ENCODE measurements around the gene RCAN3.

The RCAN3 gene

DNA sequence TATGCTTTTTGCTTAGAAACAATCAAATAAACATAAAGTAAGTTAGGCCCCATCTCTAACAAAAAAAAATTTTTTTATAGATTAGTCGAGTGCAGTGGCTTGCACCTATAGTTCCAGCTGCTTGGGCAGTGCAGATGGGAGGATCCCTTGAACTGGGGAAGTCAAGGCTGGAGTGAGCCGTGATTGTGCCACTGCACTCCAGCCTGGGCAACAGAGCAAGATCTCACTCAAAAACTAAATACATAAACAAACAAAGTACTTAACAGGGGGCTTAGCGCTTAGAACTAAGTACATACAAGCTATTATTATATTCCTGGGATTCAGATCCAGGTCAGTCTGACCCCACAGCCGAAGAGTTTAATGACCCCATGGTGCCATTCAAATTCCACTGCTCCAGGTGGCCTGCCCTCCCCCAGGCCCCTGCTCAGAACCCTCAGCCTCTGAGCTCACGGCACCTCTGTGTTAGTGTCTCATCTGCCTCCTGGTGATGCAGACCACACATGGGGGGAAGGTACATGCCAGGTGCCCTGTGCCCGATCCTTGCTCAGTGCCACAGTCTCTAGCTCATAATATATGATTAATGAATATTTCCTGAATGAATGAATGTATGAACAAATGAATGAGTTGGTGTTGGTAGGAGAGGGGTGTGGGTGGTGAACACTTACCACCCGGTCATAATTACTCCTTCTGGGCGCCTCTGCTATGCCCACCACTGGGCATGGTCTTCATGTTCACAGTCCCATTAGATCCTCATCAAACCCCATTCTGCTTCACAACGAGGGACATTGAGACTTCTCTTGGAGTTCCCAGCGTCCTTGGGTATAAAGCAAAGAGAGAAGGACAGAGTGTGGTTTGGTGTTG, 67.9 kb downstream of the RCAN3 start:
- H3K4me3 ChIP-seq (ENCODE audit: control insufficient read depth, low read depth, low read length), result no peak overlapping the region
- TF ChIP-seq CTCF (conservative IDR thresholded peaks at IDR 0.05; ENCODE audit: control insufficient read depth, insufficient read depth, low read depth, low read length), result no peak
- no peak for DNase-seq (ENCODE audit: low read depth)

GRCh38 chr1:24572301-24572700, 69.7 kb downstream of the RCAN3 start:
- no peak for DNase-seq (ENCODE audit: low read depth)
- TF ChIP-seq CTCF (conservative IDR thresholded peaks at IDR 0.05; ENCODE audit: control insufficient read depth, insufficient read depth, low read depth, low read length), result no peak
- H3K4me3 ChIP-seq (ENCODE audit: control insufficient read depth, low read depth, low read length), result no peak overlapping the region

DNA sequence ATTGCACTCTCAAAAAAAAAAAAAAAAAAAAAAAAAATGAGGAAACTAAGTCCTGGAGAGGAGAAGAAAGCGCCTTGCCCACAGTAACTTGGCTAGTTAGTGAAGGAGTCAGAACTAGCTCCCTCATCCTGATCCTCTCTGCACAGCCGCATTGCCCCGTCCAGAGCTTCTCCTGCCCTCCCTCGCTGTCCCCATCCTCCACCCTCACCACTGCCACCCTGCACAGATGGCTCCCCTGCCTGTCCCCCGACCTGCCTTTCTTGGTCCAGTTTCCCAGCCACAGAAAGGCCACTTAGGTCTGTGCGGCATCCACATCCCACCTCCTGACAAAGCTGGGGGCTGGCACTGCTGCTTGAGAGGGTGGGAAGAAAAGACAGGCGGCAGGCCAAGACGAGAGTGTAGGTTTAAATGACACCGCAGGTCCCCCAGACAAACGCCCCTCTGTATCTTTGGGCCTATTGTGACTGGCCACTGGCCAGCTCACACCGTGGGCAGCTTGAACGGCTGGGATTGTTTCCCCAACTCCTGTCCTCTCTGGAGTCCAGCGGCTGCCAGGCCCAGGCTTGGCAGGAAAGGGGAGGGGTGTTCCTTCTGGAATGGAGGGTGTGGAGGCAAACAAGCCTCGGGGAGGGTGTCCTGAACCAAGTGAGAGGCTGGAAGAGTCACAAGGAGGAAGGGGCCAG, 73.4 kb downstream of the RCAN3 start:
- H3K4me3 ChIP-seq (ENCODE audit: control insufficient read depth, low read depth, low read length), result no peak overlapping the region
- DNase-seq (ENCODE audit: low read depth), result no peak
- TF ChIP-seq CTCF (conservative IDR thresholded peaks at IDR 0.05; ENCODE audit: control insufficient read depth, insufficient read depth, low read depth, low read length), result no peak

DNA sequence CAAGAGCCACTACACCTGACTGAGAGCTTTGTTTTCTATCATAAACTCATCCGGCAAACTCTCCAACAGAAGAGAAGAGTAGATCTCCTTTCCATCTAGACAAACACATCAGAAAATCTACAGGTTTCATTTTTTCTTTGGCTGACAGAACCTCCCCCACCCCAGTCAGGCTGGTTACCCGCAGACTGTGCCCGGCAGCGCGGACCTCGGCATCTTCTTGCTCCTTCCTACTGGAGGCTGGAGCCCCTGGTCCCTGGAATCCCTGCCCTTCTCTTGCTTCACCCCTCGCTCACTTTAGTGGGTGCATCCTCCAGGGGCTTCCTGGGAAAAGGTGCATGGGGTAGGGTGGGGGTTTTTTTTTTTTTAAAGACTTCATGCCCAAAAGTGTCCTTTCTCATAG, 76.2 kb downstream of the RCAN3 start:
- H3K4me3 ChIP-seq (ENCODE audit: control insufficient read depth, low read depth, low read length), result no peak overlapping the region
- no peak for DNase-seq (ENCODE audit: low read depth)
- no peak for TF ChIP-seq CTCF (conservative IDR thresholded peaks at IDR 0.05; ENCODE audit: control insufficient read depth, insufficient read depth, low read depth, low read length)

DNA sequence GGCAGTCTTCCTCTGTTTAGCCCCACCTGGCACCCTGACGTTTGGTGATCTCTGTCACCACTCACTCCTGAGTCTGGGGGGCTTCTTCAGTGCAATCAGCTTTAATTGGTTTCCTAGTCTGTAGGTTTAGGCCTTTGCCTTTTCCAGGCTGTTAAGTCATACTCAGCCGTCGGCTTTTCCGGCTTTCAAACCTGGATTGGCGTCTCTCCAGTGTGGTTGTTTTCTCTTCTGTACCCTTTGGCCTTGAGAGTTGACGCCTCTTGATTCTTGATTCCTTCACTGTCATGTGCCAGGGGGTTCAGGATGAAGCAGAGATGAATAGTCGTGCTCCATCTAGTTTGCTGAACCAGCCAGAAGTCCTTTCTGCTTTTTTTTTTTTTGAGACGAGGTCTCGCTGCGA, 78.1 kb downstream of the RCAN3 start:
- TF ChIP-seq CTCF (conservative IDR thresholded peaks at IDR 0.05; ENCODE audit: control insufficient read depth, insufficient read depth, low read depth, low read length), result no peak
- H3K4me3 ChIP-seq (ENCODE audit: control insufficient read depth, low read depth, low read length), result no peak overlapping the region
- DNase-seq (ENCODE audit: low read depth), result no peak

- TF ChIP-seq CTCF (conservative IDR thresholded peaks at IDR 0.05; ENCODE audit: control insufficient read depth, insufficient read depth, low read depth, low read length), result no peak
- DNase-seq (ENCODE audit: low read depth), result no peak
- H3K4me3 ChIP-seq (ENCODE audit: control insufficient read depth, low read depth, low read length), result no peak overlapping the region
Observed at GRCh38 chr1:24584171-24584647, 81.6 kb downstream of the RCAN3 start.
